GM12873 (cell line): ENCODE results near the gene COX4I2.

Experiments
- TF ChIP-seq, protein P1 (sequence below): IDR thresholded peaks from 2 replicates; pipeline ENCODE4 v1.5.1; 2012; ENCODE audit warnings: low read depth, mild to moderate bottlenecking, moderate library complexity, low read length, control low read depth; ENCODE audit not compliant: insufficient read depth; ENCODE audit errors: missing control alignments

The COX4I2 gene

DNA sequence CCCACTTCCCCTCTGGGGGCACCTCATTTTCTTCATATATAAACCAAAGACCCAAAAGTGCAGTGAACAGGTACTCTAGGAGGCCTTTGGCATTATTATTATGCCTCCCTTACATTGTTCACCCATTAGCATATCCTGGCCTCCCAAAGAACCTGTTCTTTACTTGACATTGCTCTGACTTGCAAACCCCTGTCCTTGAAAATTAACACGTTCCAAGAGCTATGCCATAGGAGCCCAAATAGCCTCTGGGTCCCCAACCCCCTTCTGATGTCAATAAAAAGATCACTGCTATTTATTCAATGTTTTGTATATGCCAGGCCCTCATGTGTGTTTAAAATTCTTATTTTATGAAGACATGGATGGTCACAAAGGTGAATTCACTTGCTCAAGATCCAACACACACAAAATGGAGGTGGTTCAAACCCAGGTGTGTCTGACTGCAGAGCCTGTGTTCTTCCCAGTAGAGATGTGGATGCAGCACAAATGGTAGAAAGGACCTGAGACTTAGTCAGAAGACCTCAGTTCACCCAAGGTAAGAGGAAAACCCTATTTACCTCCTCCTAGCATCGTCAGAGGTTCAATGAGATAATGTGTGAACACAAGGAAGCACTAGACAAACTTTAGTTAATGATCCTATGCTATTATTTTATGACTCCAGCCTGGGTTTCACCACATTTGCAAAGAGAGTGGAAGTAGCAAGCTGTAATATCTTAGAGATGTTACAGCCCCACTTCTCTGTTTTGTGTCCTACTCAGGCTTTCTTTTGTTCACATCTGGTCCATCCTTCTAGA lies 48.3 kb downstream of the COX4I2 start:
- TF ChIP-seq, protein P1, sequence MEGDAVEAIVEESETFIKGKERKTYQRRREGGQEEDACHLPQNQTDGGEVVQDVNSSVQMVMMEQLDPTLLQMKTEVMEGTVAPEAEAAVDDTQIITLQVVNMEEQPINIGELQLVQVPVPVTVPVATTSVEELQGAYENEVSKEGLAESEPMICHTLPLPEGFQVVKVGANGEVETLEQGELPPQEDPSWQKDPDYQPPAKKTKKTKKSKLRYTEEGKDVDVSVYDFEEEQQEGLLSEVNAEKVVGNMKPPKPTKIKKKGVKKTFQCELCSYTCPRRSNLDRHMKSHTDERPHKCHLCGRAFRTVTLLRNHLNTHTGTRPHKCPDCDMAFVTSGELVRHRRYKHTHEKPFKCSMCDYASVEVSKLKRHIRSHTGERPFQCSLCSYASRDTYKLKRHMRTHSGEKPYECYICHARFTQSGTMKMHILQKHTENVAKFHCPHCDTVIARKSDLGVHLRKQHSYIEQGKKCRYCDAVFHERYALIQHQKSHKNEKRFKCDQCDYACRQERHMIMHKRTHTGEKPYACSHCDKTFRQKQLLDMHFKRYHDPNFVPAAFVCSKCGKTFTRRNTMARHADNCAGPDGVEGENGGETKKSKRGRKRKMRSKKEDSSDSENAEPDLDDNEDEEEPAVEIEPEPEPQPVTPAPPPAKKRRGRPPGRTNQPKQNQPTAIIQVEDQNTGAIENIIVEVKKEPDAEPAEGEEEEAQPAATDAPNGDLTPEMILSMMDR, result no peak

DNA sequence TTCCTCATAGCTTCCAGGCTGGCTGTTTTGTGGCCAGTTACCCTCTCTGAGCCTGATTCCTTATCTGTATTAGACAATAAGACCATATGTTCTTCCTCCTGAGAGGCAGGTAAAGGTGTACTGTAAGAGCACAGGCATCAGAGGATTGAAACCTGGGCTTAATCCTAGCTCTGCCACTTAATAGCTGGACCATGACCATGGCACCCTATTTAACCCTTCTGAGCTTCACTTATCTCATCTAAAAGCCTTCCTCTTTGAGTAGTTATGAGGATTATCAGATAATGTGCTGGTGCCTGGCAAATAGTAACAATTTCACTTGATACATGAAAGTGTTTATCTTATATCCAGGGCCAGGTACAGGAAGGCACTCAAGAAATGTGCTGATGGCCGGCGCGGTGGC lies 50.1 kb downstream of the COX4I2 start:
- TF ChIP-seq, protein P1, result no peak

DNA sequence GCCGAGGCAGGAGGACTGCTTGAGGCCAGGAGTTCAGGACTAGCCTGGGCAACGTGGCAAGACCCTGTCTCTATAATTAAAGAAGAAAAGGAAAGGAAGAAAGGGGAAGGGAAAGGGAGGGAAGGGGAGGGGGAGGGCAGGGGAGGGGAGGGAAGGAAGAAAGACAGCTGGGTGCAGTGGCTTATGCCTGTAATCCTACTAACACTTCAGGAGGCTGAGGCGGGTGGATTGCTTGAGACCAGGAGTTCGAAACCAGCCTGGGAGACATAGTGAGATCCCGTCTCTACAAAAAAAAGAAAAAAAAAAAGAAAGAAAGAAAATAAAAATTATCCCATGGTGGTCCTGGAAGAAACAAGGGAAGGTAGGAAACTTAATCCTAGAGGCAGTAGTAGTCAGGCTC lies 51.4 kb downstream of the COX4I2 start:
- TF ChIP-seq, protein P1, result no peak

DNA sequence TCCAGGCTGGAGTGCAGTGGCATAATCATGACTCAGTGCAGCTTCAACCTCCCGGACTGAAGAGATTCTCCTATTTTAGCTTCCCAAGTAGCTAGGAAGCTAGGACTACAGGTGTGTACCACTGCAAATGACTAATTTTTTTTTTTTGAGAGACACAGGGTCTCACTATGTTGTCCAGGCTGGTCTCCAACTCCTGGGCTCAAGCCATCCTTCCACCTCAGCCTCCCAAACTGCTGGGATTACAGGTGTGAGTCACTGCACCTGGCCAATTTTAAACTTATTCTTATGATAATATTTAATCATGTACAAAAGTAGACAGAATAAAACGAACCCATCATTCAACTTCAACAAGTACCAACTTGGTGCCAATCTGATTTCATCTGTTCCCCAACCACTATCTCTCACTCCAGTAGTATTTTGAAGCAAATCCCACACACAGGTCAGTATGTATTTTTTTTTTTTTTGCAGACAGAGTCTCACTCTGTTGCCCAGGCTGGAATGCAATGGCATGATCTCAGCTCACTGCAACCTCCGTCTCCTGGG lies 52.5 kb downstream of the COX4I2 start:
- TF ChIP-seq, protein P1, result no peak

DNA sequence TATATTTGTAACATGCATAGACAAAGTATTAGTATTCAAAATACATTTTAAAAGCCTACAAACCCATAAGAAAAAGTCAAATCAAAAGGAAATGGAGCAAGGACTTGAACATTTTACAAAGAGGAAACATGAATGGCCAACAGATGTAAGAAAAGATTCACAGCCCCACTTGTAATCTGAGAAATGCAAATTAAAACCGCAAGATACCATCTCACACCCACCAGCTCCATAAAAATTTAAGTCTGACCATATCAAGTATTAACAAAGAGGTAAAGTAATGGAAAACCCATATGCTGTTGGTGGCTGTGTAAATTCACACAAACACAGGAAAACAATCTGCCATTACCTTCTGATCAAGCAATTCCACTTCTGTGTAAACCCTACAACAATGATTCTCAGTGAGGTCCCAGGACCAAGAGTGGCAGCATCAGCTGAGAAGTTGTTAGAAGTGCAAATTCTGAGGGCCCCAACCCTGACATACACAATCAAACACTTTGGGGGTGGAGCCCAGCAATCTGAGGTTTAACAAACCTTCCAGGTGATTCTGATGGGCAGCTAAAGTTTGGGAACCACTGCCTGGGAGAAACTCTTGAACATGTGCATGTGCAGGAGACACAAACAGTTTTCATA lies 54.0 kb downstream of the COX4I2 start:
- TF ChIP-seq, protein P1, result no peak

DNA sequence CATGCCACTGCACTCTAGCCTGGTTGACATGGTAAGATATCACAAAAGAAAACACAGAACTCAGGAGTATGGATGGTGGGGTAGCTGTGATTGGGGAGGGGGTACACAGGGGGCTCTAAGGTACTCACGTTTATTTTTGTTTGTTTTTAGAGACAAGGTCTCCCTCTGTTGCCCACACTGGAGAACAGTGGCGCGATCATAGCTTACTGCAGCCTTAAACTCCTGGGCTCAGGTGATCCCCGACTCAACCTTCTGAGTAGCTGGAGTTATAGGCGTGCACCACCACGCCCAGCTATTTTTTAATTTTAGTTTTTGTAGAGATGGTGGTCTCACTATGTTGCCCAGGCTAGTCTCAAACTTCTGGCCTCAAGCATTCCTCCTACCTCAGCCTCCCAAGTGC lies 55.7 kb downstream of the COX4I2 start:
- TF ChIP-seq, protein P1, result no peak

DNA sequence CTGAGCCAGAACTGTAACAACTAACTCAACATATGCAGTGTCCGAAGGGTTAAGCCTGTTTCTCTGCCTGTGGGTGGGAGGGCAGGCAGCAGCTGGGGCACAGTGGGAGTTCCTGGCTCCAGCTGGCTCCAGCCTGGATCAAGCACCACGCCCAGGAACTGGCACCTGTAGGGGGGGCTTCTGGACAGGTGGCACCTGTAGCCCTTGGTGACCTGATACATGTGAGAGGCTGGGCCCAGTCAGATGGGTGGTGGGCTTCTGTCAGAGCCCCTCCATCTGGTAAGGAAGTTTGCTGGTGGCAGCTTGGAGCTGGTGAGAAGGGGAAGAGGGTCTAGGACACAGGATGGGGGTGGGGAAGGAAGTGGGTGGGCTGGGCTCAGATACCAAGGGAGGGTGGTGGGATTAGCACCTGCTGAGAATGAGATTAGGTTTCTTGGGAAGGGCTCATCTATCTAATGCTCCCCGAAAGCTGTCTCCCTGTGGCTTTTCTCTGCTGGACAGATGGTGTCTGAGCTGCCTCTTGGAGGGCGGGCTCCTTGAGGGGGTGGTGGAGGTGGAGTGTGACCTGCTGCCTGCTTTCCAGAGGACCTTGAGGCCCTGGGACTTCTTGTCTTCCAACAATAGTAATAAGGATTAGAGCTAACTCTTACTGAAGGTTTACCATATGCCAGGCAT lies 56.4 kb downstream of the COX4I2 start:
- TF ChIP-seq, protein P1, result no peak
